ENCODE measurements around the gene AS3MT. TPM values are rescaled to one million over a fixed set of nuclear protein-coding genes. Genes with fewer than 3 reads are reported as not detected.

The AS3MT gene
- total and polyA plus RNA-seq, 2 of the 8 experiments (the other 6 are each of a cell fraction or from before 2014, with no cell fraction given): 5.8 to 10.3 TPM

GRCh38 chr10:102894466-102895213 is 25.4 kb downstream of the AS3MT start:
- Histone ChIP-seq H3K56ac (replicated peaks; ENCODE audit: insufficient read length, low read depth, low read length) (no peak overlapping the region), H4K5ac (ENCODE audit: insufficient read length, low read depth, low read length) (no peak overlapping the region), H2BK20ac (ENCODE audit: low read length) (no peak overlapping the region), H3K36me3 (ENCODE audit: control insufficient read depth in 2 of 4, insufficient read depth in 4 of 4, low read length in 3 of 4) (no peaks in the 10 kb centered on the region; a peak in 1 of 8 replicates), H4K20me1 (replicated peaks in 1 of 2; ENCODE audit: control insufficient read depth in 1 of 2, insufficient read depth in 2 of 2, low read length in 2 of 2) (no peaks in the 10 kb centered on the region), H3K27me3 (replicated peaks in 1 of 4; ENCODE audit: control insufficient read depth in 3 of 4, extremely low read depth in 1 of 4, insufficient read depth in 3 of 4, low read length in 3 of 4) (no peaks in the 10 kb centered on the region), H2BK15ac (ENCODE audit: low read length) (no peak overlapping the region), H3K14ac (ENCODE audit: insufficient read length) (no peak overlapping the region), H2BK5ac (ENCODE audit: low read depth, low read length) (no peak overlapping the region), H3K4me2 (ENCODE audit: insufficient read depth in 1 of 2, low read depth in 2 of 2, low read length in 2 of 2) (no peak overlapping the region; a peak in 1 of 4 replicates), H3K9me3 (ENCODE audit: insufficient read depth in 2 of 2, low read depth in 1 of 2, low read length in 1 of 2) (no peaks in the 10 kb centered on the region), H3K79me2 (ENCODE audit: control insufficient read depth in 1 of 2, insufficient read depth in 2 of 2, low read length in 2 of 2) (no peaks in the 10 kb centered on the region), H2AK5ac (ENCODE audit: low read depth, low read length) (no peak overlapping the region), H3K4me1 (replicated peaks in 1 of 4; ENCODE audit: control insufficient read depth in 3 of 4, insufficient read depth in 4 of 4, low read length in 3 of 4) (peaks cover 0 to 3% (median 0%) of the 10 kb centered on the region in 4 experiments; a peak in 2 of 7 replicates), H2BK120ac (replicated peaks; ENCODE audit: low read depth, low read length) (no peak overlapping the region), H3K79me1 (ENCODE audit: low read depth, low read length) (no peaks in the 10 kb centered on the region), H3K4ac (replicated peaks; ENCODE audit: insufficient read length, low read depth, low read length) (no peak overlapping the region), H3K23ac (ENCODE audit: insufficient read length) (no peak overlapping the region), H3K27ac (ENCODE audit: low read depth, low read length) (no peak overlapping the region), H2AFZ (ENCODE audit: low read length) (no peak overlapping the region), H3K4me3 (ENCODE audit: extremely low read depth in 1 of 4, insufficient read depth in 2 of 4, low read depth in 3 of 4, low read length in 4 of 4) (no peak overlapping the region), H3K9ac (replicated peaks in 1 of 4; ENCODE audit: extremely low read depth in 1 of 4, low read depth in 3 of 4, low read length in 3 of 4) (no peak overlapping the region), H3K18ac (ENCODE audit: extremely low read depth, low read length) (no peak overlapping the region), H4K91ac (replicated peaks; ENCODE audit: insufficient read length, low read length) (no peak overlapping the region), H3K23me2 (ENCODE audit: low read depth, low read length) (no peaks in the 10 kb centered on the region), H2BK12ac (ENCODE audit: low read depth, low read length) (no peak overlapping the region), H4K8ac (ENCODE audit: extremely low read depth, insufficient read depth, low read length) (no peak overlapping the region)
- FAIRE-seq (no peak), DNase-seq (ENCODE audit: low read depth in 1 of 2, low spot score in 2 of 2) (no peak)
- ChIA-PET POLR2A (ENCODE audit: partially characterized antibody) (interaction anchor here (0.7 kb wide), 1 partner anchor 24 kb away, joined by 3 read pairs; the partner anchor contains the start of gene CNNM2), CTCF (ENCODE audit: partially characterized antibody) (interaction anchor here (0.6 to 1.3 kb wide), 2 partner anchors 23 to 674 kb away, joined by 3 to 4 read pairs; no protein-coding TSS in a partner anchor)
- WGBS, 2 experiments (ENCODE audit: extremely low coverage in 1 of 2, insufficient coverage in 1 of 2, insufficient read length in 1 of 2, insufficient replicate concordance in 2 of 2, low coverage in 1 of 2, low lambda C conversion rate in 2 of 2, missing lambda C conversion rate in 1 of 2): 80% methylated on average over 4 of the region's 4 CpGs; no CpG with 5 or more reads in 1 of the 2 experiments
- no peak for TF ChIP-seq BACH1 (IDR thresholded peaks at IDR 0.05; ENCODE audit: low read length)
- TF ChIP-seq KDM4A (IDR thresholded peaks at IDR 0.05; ENCODE audit: low read depth, low read length, severe bottlenecking): no peak
- no peak for TF ChIP-seq BCL11A (IDR thresholded peaks at IDR 0.05; ENCODE audit: low read depth in 2 of 2, low read length in 2 of 2)
- TF ChIP-seq FOSL1 (IDR thresholded peaks at IDR 0.05; ENCODE audit: insufficient read depth, low read depth, low read length): no peak
- no peak for TF ChIP-seq POLR2A (IDR thresholded peaks at IDR 0.05; ENCODE audit: control extremely low read depth in 1 of 2, low read depth in 2 of 2, low read length in 2 of 2)
- no peak for TF ChIP-seq USF2 (IDR thresholded peaks at IDR 0.05; ENCODE audit: low read length)
- TF ChIP-seq SAP30 (IDR thresholded peaks at IDR 0.05; ENCODE audit: insufficient read depth, insufficient replicate concordance, low read length): no peak
- no peak for TF ChIP-seq SIRT6 (IDR thresholded peaks at IDR 0.05; ENCODE audit: low read length)
- no peak for TF ChIP-seq CBX8 (IDR thresholded peaks at IDR 0.05; ENCODE audit: borderline replicate concordance, low read depth, low read length)
- TF ChIP-seq NRF1 (IDR thresholded peaks at IDR 0.05; ENCODE audit: low read depth, low read length): no peak
- TF ChIP-seq TCF12 (IDR thresholded peaks at IDR 0.05; ENCODE audit: low read depth, low read length): no peak

Data from H1 (cell line).